Astrocyte of the cerebellum (primary cell): Measurements from ENCODE around the gene FABP3.

Experiments used
- DNase-seq: peaks from one replicate; pipeline ENCODE4 v3.0.0-alpha.2; 2011; ENCODE audit warnings: low read depth
- H3K4me3 ChIP-seq: 2 replicates; pipeline ENCODE4 v1.5.1; 2011; ENCODE audit warnings: mild to moderate bottlenecking, low read depth, low read length, moderate library complexity
- CTCF ChIP-seq: IDR thresholded peaks from 2 replicates; pipeline ENCODE4 v1.5.1; 2012; ENCODE audit warnings: low read length, low read depth, moderate library complexity, mild to moderate bottlenecking; ENCODE audit errors: missing control alignments
- in situ Hi-C: cut with HindIII; loops from 2 replicates; pipeline ENCODE4 v1.10.0; 2017; ENCODE audit warnings: low sequenced_read_pairs

FABP3 gene

GRCh38 chr1:31409946-31410858 lies 37.3 kb upstream of the FABP3 start:
- no peak for TF ChIP-seq CTCF
- no peak for DNase-seq
- no peak overlapping the region for H3K4me3 ChIP-seq
- in situ Hi-C loops, result no loop called here

GRCh38 chr1:31408788-31409318 lies 36.0 kb upstream of the FABP3 start:
- no peak for TF ChIP-seq CTCF
- in situ Hi-C loops, result no loop called here
- DNase-seq, result no peak
- H3K4me3 ChIP-seq, result no peak overlapping the region

- H3K4me3 ChIP-seq, result no peak overlapping the region
- no peak for TF ChIP-seq CTCF
- no peak for DNase-seq
- in situ Hi-C loops, result no loop called here
These were observed 34.3 kb upstream of the FABP3 start for GRCh38 chr1:31407029-31407626.

GRCh38 chr1:31405578-31406245 lies 32.8 kb upstream of the FABP3 start:
- in situ Hi-C loops, result no loop called here
- DNase-seq, result no peak
- no peak for TF ChIP-seq CTCF
- H3K4me3 ChIP-seq, result no peak overlapping the region

- in situ Hi-C loops, result no loop called here
- no peak for DNase-seq
- no peak for TF ChIP-seq CTCF
- H3K4me3 ChIP-seq, result no peak overlapping the region
These were observed 28.4 kb upstream of the FABP3 start for GRCh38 chr1:31401241-31401640.

GRCh38 chr1:31400393-31400792 lies 27.5 kb upstream of the FABP3 start:
- no peak overlapping the region for H3K4me3 ChIP-seq
- in situ Hi-C loops, result no loop called here
- DNase-seq, result no peak
- TF ChIP-seq CTCF, result no peak
